HUES64 (cell line): ENCODE measurements around the gene LHFPL2.
"Not testable (repeated sequence)": the region's sequence is repeated elsewhere in the genome, so short reads cannot be mapped to it uniquely, and the experiment has no call there.

Source experiments
- H3K27ac ChIP-seq: 2 replicates; pipeline ENCODE4 v1.7.0; 2013; ENCODE audit warnings: low read depth, low read length, inconsistent platforms
- H3K27me3 ChIP-seq: 2 replicates; pipeline ENCODE4 v1.6.1; 2013; ENCODE audit warnings: mild to moderate bottlenecking, low read length; ENCODE audit not compliant: insufficient read depth
- H3K36me3 ChIP-seq: 2 replicates; pipeline ENCODE4 v1.6.1; 2013; ENCODE audit warnings: mild to moderate bottlenecking, low read length; ENCODE audit not compliant: insufficient read depth
- H3K4me1 ChIP-seq: 2 replicates; pipeline ENCODE4 v1.6.1; 2013; ENCODE audit warnings: mild to moderate bottlenecking, low read length, moderate library complexity; ENCODE audit not compliant: insufficient read depth
- H3K4me3 ChIP-seq: 2 replicates; pipeline ENCODE4 v1.5.1; 2013; ENCODE audit warnings: mild to moderate bottlenecking, low read length, moderate library complexity
- H3K9ac ChIP-seq: 2 replicates; pipeline ENCODE4 v1.6.1; 2013; ENCODE audit warnings: mild to moderate bottlenecking, low read depth, low read length
- H3K9me3 ChIP-seq: 2 replicates; pipeline ENCODE4 v1.6.1; 2013; ENCODE audit warnings: low read depth, low read length; ENCODE audit not compliant: insufficient read depth
- WGBS: fragments of 150-250, 120-280 bp; methylation state at CpG from one replicate; pipeline ENCODE4 v1.1.7; 2013; ENCODE audit warnings: missing lambda C conversion rate; 5-methylcytosine and 5-hydroxymethylcytosine counted together

Gene LHFPL2

DNA sequence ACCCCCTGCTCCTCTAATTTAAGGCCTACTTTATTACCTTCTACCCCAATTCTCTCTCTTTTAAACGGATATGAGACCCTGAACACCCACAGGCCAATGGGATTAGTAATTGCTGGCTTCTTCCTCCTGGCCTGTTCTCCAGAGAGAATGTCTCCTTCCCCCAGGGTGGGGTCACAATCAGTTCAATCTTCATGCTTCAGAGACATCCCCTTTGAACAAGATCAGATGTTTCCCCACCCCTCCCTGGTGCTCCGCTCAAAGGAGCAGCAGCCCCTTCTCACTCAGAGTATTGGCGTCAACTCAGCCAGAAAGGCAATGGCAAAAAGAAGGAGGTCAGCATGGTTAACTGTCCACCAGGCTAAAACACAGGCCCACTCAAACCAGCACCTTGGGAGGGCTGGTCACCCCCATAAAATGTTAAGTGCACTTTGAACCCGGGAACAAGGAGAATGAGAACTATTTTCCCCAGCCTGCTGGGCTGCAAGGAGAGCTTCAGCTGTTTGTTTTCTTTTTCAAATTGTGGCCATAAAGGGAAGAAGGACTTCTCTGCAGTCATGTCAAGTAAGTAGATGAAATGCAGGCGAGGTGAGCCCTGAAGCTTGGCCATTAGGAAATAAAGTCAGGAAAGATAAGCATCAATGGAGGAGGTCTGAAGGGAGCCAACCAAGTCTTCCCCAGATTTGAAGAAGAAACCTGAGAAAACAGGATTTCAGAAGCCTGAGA lies 20.1 kb downstream of the LHFPL2 start:
- H3K27me3 ChIP-seq: no peaks in the 10 kb centered on the region
- WGBS: 84% methylated on average over 5 of the region's 5 CpGs
- H3K36me3 ChIP-seq: peaks cover 63% of the 10 kb centered on the region
- no peak overlapping the region for H3K27ac ChIP-seq
- no peak overlapping the region for H3K4me3 ChIP-seq
- no peaks in the 10 kb centered on the region for H3K9me3 ChIP-seq
- H3K4me1 ChIP-seq: no peaks in the 10 kb centered on the region
- H3K9ac ChIP-seq: no peak overlapping the region

DNA sequence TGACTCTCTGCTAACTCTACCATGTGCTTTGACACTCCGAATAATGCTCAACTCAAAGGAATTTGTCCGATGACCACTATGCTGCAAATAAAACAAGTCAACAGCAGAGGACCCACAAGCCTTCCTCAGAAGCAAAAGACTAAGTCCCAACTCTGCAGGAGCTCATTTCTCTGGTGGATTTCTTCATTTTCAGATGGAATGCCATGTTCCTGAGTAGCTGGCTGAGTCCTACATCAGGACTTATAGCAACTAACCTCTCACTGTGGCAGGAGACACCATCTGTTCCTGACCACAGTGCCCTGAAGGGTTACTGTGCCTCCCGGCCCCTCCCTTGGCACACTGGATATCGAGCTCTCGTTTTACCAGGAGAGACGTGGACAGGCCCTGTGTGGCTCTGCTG lies 20.8 kb downstream of the LHFPL2 start:
- Histone ChIP-seq H3K27me3 (no peaks in the 10 kb centered on the region), H3K9ac (no peak overlapping the region), H3K9me3 (no peaks in the 10 kb centered on the region), H3K36me3 (peaks cover 62% of the 10 kb centered on the region), H3K4me1 (no peaks in the 10 kb centered on the region), H3K27ac (no peak overlapping the region), H3K4me3 (no peak overlapping the region)
- WGBS: 93% methylated on average over 6 of the region's 6 CpGs

- no peak overlapping the region for H3K9ac ChIP-seq
- 90% methylated on average over 3 of the region's 3 CpGs for WGBS
Observed at GRCh38 chr5:78627175-78627574, 21.4 kb downstream of the LHFPL2 start.

GRCh38 chr5:78626009-78626571 lies 22.5 kb downstream of the LHFPL2 start:
- H3K9me3 ChIP-seq: peaks cover 1% of the 10 kb centered on the region; the same call in 1 of the 2 replicates
- no peaks in the 10 kb centered on the region for H3K27me3 ChIP-seq
- H3K36me3 ChIP-seq: peaks cover 58% of the 10 kb centered on the region
- no peak overlapping the region for H3K9ac ChIP-seq
- no peak overlapping the region for H3K27ac ChIP-seq
- H3K4me3 ChIP-seq: no peak overlapping the region
- WGBS: 93% methylated on average over 10 of the region's 10 CpGs
- H3K4me1 ChIP-seq: no peaks in the 10 kb centered on the region

More at GRCh38 chr5:78627175-78627574, 21.4 kb downstream of the LHFPL2 start:
- Histone ChIP-seq H3K4me1 (no peaks in the 10 kb centered on the region), H3K27me3 (no peaks in the 10 kb centered on the region), H3K27ac (no peak overlapping the region), H3K9me3 (no peaks in the 10 kb centered on the region), H3K36me3 (peaks cover 58% of the 10 kb centered on the region), H3K4me3 (no peak overlapping the region)

- 89% methylated on average over 4 of the region's 4 CpGs for WGBS
- H3K27ac ChIP-seq: no peak overlapping the region
- no peaks in the 10 kb centered on the region for H3K4me1 ChIP-seq
- H3K27me3 ChIP-seq: no peaks in the 10 kb centered on the region
- peaks cover 11% of the 10 kb centered on the region for H3K9me3 ChIP-seq
- no peak overlapping the region for H3K9ac ChIP-seq
- H3K36me3 ChIP-seq: peaks cover 57% of the 10 kb centered on the region
- no peak overlapping the region for H3K4me3 ChIP-seq
Observed at GRCh38 chr5:78624992-78625391, 23.6 kb downstream of the LHFPL2 start.

DNA sequence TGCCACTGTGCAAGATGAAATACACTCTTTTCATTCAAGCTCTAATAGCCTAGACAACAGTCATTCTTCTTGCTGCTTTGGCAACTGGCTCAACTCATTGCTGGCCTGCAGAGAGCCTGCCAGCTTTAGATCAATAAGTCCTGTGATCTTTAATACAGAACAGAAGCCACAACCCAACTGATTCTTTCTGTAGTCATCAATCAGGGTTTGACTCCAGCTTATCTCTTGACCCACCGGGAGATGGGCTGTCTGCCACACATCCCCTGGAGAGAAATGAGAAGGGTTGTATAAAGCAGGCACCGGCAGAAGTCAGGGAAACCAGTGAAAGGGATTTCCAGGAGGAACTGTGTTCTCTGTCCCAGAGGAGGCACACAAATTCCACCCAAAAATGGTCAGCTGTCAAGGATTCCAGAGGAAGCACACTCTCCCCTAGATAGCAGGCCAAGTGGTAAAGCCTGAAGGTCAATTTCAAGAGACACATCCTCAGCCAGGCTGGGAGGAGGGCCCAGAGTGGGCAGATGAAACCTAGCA lies 24.5 kb downstream of the LHFPL2 start:
- Histone ChIP-seq H3K27ac (no peak overlapping the region), H3K27me3 (no peaks in the 10 kb centered on the region), H3K36me3 (peaks cover 48% of the 10 kb centered on the region), H3K9me3 (peaks cover 11% of the 10 kb centered on the region), H3K4me3 (no peak overlapping the region), H3K9ac (no peak overlapping the region), H3K4me1 (no peaks in the 10 kb centered on the region)
- WGBS: 80% methylated on average over 2 of the region's 2 CpGs

DNA sequence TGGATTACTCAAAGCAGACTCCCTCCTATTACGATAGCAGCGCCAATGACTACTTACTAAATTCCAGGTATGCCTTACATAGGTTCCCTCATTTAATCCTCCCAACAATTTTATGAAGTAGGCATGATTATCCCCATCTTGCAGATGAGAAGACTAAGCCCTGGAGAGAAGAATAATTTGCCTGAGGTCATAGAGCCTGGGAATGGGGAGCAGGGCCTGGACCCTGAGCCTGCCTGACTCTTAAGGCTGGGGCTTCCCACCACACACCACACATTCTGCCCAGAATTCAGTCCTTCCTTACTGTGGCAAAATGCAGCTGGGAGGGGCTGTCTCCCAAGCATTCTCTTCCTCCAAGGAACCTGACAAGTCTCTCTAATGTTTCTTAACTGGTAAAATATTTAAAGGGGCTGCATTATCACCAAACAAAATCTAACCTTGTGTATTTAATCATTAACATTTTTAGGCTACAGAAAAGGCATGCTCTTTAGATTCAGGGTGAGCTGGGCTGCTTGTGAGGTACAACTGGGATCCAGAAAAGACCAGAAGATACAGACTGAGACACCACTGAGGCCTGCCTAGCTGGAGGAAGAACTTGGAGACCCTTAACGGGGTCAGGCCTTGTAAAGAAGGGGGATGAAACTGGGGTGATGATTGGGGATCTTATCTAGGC lies 26.1 kb downstream of the LHFPL2 start:
- Histone ChIP-seq H3K4me3 (no peak overlapping the region), H3K36me3 (peaks cover 47% of the 10 kb centered on the region), H3K27me3 (no peaks in the 10 kb centered on the region), H3K4me1 (no peaks in the 10 kb centered on the region), H3K9me3 (peaks cover 11% of the 10 kb centered on the region), H3K27ac (no peak overlapping the region), H3K9ac (no peak overlapping the region)
- WGBS: 96% methylated on average over 3 of the region's 3 CpGs

DNA sequence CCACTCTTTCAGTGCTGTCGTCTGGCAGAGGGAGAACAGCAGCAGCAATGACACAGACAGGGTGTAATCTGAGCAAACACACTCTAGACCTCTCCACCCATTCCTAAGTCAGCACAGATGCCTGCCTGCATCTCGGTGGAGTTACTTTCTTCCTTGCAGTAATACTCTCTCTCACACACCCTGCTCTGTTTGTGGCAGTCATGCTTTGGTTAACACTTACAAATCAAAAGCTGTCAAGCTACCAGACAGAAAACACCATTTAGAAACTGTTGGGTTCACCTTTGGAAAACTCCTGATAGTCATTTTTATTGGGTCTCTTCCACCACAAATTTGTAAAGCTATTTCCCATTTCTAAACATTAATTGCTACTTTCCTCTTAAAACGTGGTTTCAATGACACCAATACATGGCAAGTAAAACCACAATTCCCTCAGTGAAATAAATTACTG lies 27.3 kb downstream of the LHFPL2 start:
- H3K9ac ChIP-seq: no peak overlapping the region
- WGBS: 73% methylated on average over 3 of the region's 3 CpGs
- peaks cover 11% of the 10 kb centered on the region for H3K9me3 ChIP-seq
- peaks cover 48% of the 10 kb centered on the region for H3K36me3 ChIP-seq
- no peaks in the 10 kb centered on the region for H3K27me3 ChIP-seq
- no peak overlapping the region for H3K4me3 ChIP-seq
- no peak overlapping the region for H3K27ac ChIP-seq
- no peaks in the 10 kb centered on the region for H3K4me1 ChIP-seq

DNA sequence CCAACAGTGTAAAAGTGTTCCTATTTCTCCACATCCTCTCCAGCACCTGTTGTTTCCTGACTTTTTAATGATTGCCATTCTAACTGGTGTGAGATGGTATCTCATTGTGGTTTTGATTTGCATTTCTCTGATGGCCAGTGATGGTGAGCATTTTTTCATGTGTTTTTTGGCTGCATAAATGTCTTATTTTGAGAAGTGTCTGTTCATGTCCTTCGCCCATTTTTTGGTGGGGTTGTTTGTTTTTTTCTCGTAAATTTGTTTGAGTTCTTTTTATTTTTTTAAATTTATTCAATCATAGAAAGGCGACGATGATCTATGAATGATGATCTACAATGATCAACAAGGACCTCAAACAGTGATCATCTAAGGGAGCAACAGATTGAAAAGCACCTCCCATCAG lies 28.5 kb downstream of the LHFPL2 start:
- not testable (repeated sequence) for H3K27me3 ChIP-seq, H3K4me1 ChIP-seq, H3K4me3 ChIP-seq, H3K9ac ChIP-seq, H3K27ac ChIP-seq
- peaks cover 11% of the 10 kb centered on the region for H3K9me3 ChIP-seq
- 100% methylated on average over 3 of the region's 4 CpGs for WGBS
- peaks cover 38% of the 10 kb centered on the region for H3K36me3 ChIP-seq

- Histone ChIP-seq H3K27me3 (no peaks in the 10 kb centered on the region), H3K27ac (no peak overlapping the region), H3K9ac (no peak overlapping the region), H3K36me3 (peaks cover 35% of the 10 kb centered on the region), H3K9me3 (peaks cover 11% of the 10 kb centered on the region), H3K4me3 (no peak overlapping the region), H3K4me1 (no peaks in the 10 kb centered on the region)
- 95% methylated on average over 10 of the region's 10 CpGs for WGBS
Observed at GRCh38 chr5:78618303-78618702, 30.3 kb downstream of the LHFPL2 start.

DNA sequence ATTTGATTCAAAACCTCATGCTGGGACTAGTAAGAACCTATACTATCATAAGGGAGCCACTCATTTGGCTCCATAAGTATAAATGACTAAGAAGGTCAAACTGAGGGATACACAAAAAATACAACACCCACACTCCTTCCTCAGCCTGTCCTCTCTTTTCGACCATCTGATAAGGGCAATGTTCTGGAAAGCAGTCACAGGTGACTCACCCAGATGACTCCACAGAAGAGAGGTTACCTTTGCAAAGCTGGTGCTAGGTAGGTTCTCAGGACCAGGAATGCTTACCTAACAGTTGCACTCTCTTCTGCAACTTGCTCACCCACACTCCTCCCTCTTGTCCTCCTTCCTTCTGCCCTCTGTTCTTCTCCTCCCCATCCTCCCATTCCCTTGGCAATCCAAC lies 32.9 kb downstream of the LHFPL2 start:
- Histone ChIP-seq H3K27ac (no peak overlapping the region), H3K9me3 (peaks cover 6% of the 10 kb centered on the region), H3K27me3 (no peaks in the 10 kb centered on the region), H3K36me3 (peaks cover 18% of the 10 kb centered on the region), H3K9ac (no peak overlapping the region), H3K4me1 (peaks cover 12% of the 10 kb centered on the region), H3K4me3 (no peak overlapping the region)
- WGBS: 78% methylated on average over 1 of the region's 1 CpG
